ENCODE data around the gene MXRA8. TPM values are rescaled to one million over a fixed set of nuclear protein-coding genes. Genes with fewer than 3 reads are reported as not detected.
A peak's percentile ranks its signal among the peaks of the same experiment; 100 is the strongest.

Gene MXRA8
- total RNA-seq, 1 experiment from 2014 or later = 0.11 TPM

DNA sequence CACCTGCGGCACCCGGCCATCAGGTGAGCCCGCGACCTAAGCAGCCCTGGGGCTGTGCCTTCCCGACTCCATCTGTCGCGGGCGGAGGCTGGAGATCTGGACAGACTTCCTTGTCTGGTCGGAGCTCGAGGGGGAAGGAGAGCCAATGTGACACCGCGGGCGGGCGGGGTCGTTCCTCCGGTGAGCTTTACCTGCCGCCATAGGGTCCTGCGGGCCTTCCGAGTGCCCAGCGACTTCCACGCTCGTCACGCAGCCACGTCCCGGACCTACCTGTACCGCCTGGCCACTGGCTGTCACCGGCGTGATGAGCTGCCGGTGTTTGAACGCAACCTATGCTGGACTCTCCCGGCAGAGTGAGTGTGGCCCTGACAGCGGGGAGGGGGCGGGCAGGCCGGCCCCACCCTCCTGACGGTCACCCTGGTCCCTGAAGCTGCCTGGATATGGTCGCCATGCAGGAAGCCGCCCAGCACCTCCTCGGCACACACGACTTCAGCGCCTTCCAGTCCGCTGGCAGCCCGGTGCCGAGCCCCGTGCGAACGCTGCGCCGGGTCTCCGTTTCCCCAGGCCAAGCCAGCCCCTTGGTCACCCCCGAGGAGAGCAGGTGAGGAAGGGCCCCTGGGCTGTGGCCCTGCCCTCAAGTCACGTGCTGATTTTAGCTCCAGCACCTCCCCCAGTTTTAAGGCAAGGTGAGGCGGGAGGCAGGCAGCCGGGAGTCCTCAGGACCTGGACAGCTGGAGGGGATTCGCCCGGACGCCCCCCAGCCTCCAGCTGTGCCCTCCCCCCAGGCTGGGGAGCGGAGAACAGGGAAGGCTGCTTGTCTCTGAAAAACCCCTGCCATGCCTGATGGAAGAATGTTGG lies 48.9 kb downstream of the MXRA8 start:
- no peak for DNase-seq (ENCODE audit: low read depth)

DNA sequence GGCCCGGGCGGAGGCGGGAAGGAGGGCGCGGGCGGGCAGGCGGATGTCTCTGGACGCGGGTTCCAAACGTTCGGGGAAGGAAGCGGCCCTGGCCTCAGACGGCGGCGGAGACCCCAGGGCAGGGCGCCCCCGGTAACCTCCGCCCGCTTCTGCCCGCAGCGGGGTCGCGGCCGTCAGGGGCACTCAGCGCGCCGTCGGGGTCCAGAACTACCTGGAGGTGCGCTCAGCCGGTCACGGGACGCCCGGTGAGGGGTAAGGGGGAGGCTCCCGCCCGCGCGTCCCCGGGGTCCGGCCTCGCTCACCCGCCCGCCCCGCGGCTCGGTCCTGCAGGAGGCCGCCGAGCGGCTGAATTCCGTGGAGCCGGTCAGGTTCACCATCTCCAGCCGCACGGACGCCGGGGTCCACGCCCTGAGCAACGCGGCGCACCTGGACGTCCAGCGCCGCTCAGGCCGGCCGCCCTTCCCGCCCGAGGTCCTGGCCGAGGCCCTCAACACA lies 49.6 kb downstream of the MXRA8 start:
- no peak for DNase-seq (ENCODE audit: low read depth)

DNA sequence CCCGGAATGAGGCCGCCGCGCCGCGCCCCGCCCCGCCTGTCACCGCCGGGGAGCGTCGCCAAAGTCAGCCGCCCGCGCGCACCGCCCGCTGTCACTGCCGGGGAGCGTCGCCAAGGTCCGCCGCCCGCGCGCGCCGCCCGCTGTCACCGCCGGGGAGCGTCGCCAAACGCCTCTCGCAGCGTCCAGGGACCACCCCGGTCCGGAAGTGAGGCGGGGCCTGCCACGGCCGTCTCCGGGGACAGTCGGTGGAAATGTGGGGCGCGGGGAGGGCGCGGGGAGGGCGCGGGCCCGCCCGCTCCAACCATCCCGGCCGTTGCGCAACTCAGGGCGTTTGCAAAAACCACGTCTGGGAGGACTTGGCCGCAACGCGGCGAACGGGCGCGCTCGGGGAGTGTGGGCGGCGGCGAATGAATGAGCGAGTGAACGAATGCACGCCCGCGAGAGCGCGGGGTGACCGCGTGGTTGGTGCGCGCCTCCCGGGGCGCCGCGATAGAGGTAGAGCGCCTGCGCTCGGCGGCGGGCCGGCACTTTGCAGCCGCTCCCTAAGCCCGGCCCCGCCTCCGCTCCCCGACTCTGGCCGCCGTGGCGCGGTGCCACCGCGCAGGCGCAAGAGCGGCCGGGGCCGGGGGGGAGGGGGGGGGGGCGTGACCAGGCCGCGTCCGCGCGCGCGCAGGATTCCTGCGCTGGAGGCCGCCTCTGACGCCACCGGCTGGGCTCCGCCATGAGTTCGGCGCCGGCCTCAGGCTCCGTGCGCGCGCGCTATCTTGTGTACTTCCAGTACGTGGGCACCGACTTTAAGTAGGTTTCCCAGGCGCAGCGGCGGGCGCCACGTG lies 50.2 kb downstream of the MXRA8 start, which contains the start of the genes ACAP3 and PUSL1:
ACAP3 (minus strand) TSS at position 8 of the 833 bp plus-strand sequence. CDS start 115 bp downstream, outside the sequence.
PUSL1 (plus strand) TSS at position 675 of the 833 bp plus-strand sequence; CDS start at position 722, 47 bp downstream.
- DNase-seq (ENCODE audit: low read depth) = peak; percentile 88

DNA sequence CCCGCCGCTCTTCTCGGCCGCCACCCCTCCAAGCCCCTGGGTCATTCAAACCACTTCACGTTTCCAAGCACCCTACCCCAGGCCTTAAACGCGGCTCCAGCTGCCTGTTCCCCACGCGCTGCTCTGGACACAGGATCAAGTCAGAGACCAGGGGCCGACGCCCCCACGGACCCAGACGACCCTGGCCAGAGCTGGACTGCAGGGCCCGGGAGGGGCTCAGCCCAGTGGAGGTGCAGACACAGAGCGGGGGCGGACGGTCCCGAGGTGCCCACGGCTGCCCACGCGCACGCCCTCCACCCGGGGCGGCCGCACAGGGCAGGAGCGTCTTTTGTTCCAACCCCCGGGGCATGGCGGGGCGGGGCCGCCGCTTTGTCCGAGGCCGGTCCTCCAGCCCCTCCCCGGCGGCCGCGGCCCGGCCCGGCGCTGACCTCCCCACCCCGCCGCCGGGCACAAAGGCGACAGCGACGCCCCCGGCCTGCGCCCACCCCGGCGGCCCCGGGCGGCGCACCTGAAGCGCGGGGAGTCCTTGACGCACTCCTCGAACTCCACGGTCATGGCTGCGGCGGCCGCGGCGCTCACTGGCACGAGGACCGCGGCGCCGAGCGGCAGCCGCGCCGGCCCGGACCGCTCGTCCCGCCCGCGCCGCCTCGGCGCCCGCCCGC lies 51.0 kb downstream of the MXRA8 start:
- DNase-seq (ENCODE audit: low read depth) = no peak

DNA sequence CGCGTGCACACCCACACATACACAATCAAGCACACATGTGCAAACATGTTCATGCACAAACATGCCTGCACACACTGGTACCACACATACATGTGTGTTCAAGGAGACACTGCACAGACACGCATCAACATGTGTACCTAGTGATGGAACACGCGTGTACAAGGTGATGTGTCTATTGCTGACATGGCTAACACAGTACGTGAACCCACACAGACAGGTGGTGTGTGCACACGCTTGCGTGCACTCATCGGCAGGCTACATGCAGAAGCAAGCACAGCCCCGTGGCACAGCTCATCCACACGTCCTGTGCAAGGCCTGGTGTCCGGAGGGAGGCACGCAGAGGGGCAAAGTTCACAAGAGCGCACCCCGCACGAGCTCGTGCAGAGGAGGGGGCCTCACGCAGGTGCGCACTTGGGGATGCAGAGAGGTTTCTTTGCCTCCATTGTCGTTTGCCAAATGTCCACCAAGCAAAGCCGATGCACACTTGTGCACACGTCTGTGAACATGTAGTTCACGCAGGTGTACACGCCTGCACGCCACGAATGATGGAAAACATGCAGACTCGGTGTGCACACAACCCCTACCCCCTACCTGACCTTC lies 51.6 kb downstream of the MXRA8 start:
- no peak for DNase-seq (ENCODE audit: low read depth)

DNA sequence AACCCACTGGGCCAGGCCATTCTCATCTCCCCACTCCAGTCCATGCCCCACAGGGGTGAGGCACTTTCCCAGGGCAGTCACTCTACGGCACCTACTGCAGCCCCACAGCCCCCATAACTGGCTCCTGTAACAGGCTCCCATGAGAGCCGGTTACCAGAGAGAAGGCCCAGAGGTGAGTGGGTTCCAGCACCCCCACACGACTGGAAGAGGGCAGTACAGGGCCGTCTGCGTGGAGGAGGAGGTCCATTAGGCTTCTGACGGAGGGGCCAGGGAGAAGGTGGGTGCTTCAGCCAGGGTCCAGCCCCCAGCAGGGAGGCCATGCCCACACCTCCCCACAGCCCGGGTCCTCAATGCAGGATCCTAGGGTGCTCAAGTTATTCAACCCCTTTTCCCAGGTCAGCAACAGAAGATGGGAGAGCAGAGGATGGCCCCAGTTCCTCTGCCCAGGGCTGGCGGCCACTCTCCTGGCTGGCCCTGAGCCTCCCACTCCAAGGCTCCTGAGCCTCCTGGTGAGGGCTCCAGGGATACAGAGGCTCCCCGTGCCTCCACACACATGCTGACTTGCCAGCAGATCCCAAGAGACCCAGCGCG lies 52.2 kb downstream of the MXRA8 start:
- DNase-seq (ENCODE audit: low read depth) = no peak

DNA sequence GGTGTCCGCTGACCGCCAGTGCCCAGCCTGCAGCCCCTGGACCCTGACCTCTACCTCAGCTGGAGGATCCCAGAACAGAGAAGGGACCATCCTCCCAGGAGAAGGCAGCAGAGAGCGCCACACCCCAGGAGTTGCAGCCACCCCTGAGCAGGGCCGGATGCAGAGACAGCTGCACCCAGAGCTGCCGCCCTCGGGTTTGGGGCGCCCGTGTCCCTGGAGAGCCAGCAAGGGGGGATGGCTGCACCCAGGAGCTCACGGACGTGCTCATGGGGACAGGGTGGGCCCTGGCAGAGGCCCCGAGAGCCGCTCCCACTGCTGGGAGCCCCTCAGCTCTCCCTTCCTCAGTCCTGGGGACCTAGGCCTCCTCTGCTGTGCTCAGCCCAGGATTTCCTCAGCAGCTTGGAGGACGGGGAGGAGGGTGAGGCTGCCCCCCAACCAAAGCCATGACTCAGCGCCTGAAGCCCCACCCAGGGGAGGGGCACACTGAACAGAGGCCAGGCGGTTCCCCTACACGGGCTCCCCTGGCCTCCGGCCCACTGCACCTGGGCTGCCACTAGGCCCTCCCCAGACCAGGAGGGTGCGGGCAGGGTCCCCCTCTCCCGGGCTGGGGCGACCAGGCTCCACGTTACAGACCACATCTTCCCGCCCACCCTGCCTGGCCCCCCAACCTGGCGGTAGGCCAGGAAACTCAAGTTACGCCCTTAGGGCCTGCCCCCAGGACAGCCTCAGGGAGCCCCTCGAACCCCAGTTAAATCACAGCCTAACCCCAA lies 52.9 kb downstream of the MXRA8 start:
- peak; percentile 87 for DNase-seq (ENCODE audit: low read depth)

DNA sequence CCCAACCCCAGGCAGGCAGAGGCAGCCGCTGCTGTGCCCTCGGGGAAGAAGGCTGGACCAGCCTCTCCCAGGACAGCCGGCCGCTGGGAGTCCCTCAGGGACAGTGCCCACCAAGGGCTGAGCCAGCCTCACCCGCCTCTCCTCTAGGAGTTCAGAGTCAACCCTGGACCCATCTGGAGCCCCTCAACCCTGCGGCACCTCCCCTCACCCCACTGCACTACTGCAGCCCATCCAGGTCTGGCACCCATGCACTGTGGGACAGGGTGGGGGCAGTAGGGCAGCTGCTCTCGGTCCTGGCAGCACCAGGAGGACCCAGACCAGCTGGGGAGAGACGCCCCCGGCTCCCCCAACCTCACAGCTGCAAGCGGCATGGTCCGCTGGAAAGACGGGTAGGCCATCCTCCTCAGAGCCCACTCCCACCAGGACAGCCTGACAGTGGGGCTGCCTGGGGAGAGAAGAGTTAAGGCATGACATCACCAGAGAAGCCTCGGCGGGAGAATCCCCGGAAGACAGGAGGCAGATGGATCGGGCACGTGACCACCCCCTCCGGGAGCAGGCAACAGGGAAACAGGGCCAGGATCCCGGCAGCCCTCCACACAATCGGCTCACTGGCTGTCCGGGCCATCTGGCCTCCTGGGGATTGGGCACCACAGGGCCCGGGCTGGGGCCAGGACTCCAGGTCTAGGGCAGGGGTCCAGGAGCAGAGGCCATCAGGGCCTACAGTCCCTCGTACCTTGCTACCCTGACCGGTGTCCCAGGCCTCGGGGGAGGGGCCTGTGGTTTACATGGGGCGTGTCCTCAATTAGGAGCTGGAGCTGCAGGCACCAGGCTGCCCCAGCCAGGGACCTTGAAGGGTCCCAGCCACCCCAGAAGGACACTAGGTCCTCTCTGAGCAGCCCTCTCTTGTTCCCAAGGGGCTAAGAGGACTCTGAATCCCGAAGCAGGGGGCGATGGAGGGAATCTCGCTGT lies 53.7 kb downstream of the MXRA8 start:
- DNase-seq (ENCODE audit: low read depth) = no peak

DNA sequence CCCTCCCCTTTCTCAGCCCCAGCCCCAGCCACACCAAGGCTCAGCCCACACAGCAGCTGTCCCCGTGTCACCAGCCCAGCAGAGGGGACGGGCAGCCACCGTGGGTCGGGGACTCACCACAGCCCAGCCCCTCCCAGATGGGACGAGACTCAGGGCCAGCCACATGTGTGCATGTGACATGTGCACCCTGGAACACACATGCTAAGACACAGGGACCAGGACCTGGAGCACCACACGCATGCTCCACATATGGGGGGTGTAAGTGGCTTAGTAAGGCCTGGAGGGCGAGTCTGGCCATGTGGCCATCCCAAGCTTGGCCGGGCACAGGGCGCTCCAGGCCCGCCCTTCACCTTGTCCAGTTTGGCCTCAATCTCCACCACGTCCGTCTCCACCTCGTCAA lies 54.6 kb downstream of the MXRA8 start:
- DNase-seq (ENCODE audit: low read depth) = no peak

DNA sequence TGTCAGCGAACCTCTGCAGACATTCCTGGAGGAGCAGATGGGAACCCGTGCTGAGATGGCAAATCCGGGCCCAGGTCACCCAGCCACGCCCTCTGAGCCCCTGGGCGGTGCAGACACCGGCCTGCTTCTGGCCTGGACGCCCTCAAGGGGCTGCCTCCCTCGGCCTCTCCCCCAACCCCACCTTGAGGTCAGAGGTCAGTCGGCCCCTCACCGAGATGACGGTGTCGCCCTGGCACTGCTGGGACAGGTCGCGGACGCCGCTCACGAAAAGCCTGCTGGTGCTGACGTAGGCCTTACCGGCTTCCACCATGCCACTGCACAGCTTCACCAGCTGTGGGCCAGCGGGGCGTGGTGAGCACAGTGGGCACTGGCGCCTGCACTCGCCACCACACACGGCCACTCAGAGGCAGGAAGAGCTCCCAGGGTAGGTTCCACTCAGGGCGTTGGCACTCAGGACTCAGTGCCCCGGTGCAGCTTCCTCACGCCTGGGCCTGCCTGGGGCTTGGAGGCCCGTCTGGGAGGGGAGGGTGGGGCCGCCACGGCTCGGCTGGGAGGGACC lies 55.3 kb downstream of the MXRA8 start:
- no peak for DNase-seq (ENCODE audit: low read depth)

Other genes with a start within 250 kb of the MXRA8 start
- gene C1orf159, start 242.5 kb downstream of the MXRA8 start, total RNA-seq (2014; rRNA removed; shearing (Covaris generic)) = 17.8 and 19.8 TPM in 2 replicates
- not detected in 2 replicates for gene TTLL10, start 184.7 kb downstream of the MXRA8 start, total RNA-seq (2014; rRNA removed; shearing (Covaris generic))
- gene TNFRSF18, start 152.0 kb downstream of the MXRA8 start, total RNA-seq (2014; rRNA removed; shearing (Covaris generic)) = not detected in 2 replicates
- 0.88 TPM in 1 of 2 replicates, not detected in the other for gene TNFRSF4, start 144.4 kb downstream of the MXRA8 start, total RNA-seq (2014; rRNA removed; shearing (Covaris generic))
- 110 and 119 TPM in 2 replicates for gene SDF4, start 126.6 kb downstream of the MXRA8 start, total RNA-seq (2014; rRNA removed; shearing (Covaris generic))
- 27.3 and 37.6 TPM in 2 replicates for gene B3GALT6, start 126.3 kb downstream of the MXRA8 start, total RNA-seq (2014; rRNA removed; shearing (Covaris generic))
- 0.40 and 1.5 TPM in 2 replicates for gene C1QTNF12, start 111.8 kb downstream of the MXRA8 start, total RNA-seq (2014; rRNA removed; shearing (Covaris generic))
- 125 and 139 TPM in 2 replicates for gene UBE2J2, start 84.7 kb downstream of the MXRA8 start, total RNA-seq (2014; rRNA removed; shearing (Covaris generic))
- 0.20 and 0.59 TPM in 2 replicates for gene SCNN1D, start 78.1 kb downstream of the MXRA8 start, total RNA-seq (2014; rRNA removed; shearing (Covaris generic))
- gene ACAP3, start 50.6 kb downstream of the MXRA8 start, total RNA-seq (2014; rRNA removed; shearing (Covaris generic)) = 28.9 and 34.9 TPM in 2 replicates
- 42.0 and 43.9 TPM in 2 replicates for gene PUSL1, start 50.0 kb downstream of the MXRA8 start, total RNA-seq (2014; rRNA removed; shearing (Covaris generic))
- gene INTS11, start 33.9 kb downstream of the MXRA8 start, total RNA-seq (2014; rRNA removed; shearing (Covaris generic)) = 142 and 143 TPM in 2 replicates
- gene CPTP, start 33.8 kb downstream of the MXRA8 start, total RNA-seq (2014; rRNA removed; shearing (Covaris generic)) = 36.8 and 55.0 TPM in 2 replicates
- gene TAS1R3, start 27.3 kb downstream of the MXRA8 start, total RNA-seq (2014; rRNA removed; shearing (Covaris generic)) = 0.03 and 0.08 TPM in 2 replicates
- gene DVL1, start 9.1 kb downstream of the MXRA8 start, total RNA-seq (2014; rRNA removed; shearing (Covaris generic)) = 113 and 118 TPM in 2 replicates
- 318 and 349 TPM in 2 replicates for gene AURKAIP1, start 16.7 kb upstream of the MXRA8 start, total RNA-seq (2014; rRNA removed; shearing (Covaris generic))
- 74.6 and 96.1 TPM in 2 replicates for gene CCNL2, start 40.8 kb upstream of the MXRA8 start, total RNA-seq (2014; rRNA removed; shearing (Covaris generic))
- gene MRPL20, start 48.7 kb upstream of the MXRA8 start, total RNA-seq (2014; rRNA removed; shearing (Covaris generic)) = 319 and 342 TPM in 2 replicates
- not detected in 2 replicates for gene ANKRD65, start 62.7 kb upstream of the MXRA8 start, total RNA-seq (2014; rRNA removed; shearing (Covaris generic))
- gene VWA1, start 77.1 kb upstream of the MXRA8 start, total RNA-seq (2014; rRNA removed; shearing (Covaris generic)) = 0.05 and 0.23 TPM in 2 replicates
- 0.03 TPM in 1 of 2 replicates, not detected in the other for gene ATAD3C, start 91.1 kb upstream of the MXRA8 start, total RNA-seq (2014; rRNA removed; shearing (Covaris generic))
- gene ATAD3B, start 113.2 kb upstream of the MXRA8 start, total RNA-seq (2014; rRNA removed; shearing (Covaris generic)) = 57.0 and 59.0 TPM in 2 replicates
- gene ATAD3A, start 153.6 kb upstream of the MXRA8 start, total RNA-seq (2014; rRNA removed; shearing (Covaris generic)) = 93.9 and 96.6 TPM in 2 replicates
- 3.1 TPM in 1 of 2 replicates, not detected in the other for gene TMEM240, start 182.1 kb upstream of the MXRA8 start, total RNA-seq (2014; rRNA removed; shearing (Covaris generic))
- 69.6 and 99.4 TPM in 2 replicates for gene SSU72, start 216.3 kb upstream of the MXRA8 start, total RNA-seq (2014; rRNA removed; shearing (Covaris generic))
- gene FNDC10, start 241.6 kb upstream of the MXRA8 start, total RNA-seq (2014; rRNA removed; shearing (Covaris generic)) = 0.20 and 0.66 TPM in 2 replicates